AG08396 (cell line): ENCODE results near the gene HIP1R.

Source experiments
- DNase-seq: peaks from one replicate; pipeline ENCODE4 v3.0.0; 2012; ENCODE audit warnings: low spot score, mixed read lengths

HIP1R gene

DNA sequence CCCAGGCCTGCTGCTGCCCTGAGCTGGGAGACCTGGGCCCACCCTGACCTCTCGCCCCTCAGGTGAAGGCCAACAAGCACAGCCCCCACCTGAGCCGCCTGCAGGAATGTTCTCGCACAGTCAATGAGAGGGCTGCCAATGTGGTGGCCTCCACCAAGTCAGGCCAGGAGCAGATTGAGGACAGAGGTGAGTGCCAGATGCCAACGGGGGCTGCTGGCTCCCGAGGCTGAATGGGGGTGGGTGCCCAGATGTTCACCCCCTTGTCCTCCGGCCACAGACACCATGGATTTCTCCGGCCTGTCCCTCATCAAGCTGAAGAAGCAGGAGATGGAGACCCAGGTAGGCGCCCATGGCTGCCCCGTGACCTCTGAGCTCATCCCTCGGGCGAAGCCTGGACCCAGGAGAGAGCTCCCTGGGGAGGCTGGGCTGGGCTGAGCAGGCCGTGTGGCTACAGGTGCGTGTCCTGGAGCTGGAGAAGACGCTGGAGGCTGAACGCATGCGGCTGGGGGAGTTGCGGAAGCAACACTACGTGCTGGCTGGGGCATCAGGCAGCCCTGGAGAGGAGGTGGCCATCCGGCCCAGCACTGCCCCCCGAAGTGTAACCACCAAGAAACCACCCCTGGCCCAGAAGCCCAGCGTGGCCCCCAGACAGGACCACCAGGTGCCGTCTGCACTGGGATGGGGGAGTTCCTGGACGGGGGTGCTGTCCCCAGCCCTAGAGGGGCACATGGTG, 25.8 kb downstream of the HIP1R start:
- no peak for DNase-seq

DNA sequence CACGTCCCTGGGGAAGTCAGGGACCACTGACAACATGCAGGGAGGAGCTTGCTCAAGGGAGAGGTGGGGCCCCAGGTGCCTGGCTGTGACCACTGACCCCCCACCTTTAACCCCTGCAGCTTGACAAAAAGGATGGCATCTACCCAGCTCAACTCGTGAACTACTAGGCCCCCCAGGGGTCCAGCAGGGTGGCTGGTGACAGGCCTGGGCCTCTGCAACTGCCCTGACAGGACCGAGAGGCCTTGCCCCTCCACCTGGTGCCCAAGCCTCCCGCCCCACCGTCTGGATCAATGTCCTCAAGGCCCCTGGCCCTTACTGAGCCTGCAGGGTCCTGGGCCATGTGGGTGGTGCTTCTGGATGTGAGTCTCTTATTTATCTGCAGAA, 26.3 kb downstream of the HIP1R start:
- DNase-seq, result no peak

DNA sequence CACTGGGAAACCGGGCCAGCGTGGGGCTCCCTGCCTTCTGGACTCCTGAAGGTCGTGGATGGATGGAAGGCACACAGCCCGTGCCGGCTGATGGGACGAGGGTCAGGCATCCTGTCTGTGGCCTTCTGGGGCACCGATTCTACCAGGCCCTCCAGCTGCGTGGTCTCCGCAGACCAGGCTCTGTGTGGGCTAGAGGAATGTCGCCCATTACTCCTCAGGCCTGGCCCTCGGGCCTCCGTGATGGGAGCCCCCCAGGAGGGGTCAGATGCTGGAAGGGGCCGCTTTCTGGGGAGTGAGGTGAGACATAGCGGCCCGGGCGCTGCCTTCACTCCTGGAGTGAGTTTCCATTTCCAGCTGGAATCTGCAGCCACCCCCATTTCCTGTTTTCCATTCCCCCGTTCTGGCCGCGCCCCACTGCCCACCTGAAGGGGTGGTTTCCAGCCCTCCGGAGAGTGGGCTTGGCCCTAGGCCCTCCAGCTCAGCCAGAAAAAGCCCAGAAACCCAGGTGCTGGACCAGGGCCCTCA, 26.9 kb downstream of the HIP1R start:
- DNase-seq, result no peak

DNA sequence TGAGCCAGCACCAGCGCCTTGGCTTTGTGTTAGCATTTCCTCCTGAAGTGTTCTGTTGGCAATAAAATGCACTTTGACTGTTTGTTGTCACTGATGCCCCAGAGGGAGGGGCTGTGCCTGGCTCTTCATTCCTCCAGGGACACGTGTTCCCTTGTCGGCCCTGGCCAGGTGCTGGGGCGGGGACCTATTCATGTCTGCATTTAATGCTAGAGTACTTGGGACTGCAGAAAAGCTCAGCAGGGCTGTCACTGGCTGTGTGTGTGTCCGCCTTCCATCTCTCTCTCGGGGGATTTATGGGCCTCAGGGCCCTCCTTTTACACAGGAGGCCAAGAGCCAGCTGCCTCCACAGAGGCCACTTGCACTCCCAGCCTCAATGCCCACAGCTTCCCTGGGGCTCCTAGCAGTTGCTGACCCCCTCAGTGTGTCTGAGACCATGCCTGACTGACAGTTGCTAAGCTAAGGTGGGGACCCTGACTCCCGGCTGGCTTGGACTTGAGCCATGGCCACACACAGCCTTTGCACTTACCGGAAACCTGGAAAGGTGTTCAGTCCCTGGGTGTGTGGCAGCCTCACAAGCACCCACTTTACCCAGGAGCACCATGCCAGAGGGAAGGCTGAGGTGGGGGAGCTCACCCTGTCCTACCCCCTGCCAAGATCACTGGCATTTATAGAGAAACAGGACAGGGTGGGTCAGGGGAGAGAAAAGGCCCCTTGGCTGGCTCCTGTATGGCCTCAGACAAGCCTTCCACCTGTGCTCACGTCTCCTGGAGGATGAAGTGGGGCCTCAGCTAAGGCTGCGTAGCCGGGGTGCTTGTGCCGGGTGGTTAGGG, 27.8 kb downstream of the HIP1R start:
- DNase-seq, result no peak

DNA sequence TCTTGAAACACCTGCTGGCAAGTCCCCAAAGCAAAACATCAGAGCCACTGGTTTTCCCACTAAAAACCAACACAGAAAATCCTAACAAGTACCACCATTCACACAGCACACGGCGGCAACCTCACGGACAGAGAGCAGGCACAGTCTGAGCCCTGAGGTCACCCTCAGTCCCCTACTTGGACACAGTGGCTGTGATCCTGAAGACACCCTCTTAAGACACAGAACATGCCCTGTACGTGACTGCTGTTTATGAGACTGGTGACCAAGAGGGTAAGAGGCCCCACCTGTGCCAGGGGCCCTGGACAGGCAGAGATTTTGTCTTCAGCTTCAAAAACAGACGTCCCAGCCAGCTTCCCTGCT, 29.6 kb downstream of the HIP1R start:
- DNase-seq, result no peak

DNA sequence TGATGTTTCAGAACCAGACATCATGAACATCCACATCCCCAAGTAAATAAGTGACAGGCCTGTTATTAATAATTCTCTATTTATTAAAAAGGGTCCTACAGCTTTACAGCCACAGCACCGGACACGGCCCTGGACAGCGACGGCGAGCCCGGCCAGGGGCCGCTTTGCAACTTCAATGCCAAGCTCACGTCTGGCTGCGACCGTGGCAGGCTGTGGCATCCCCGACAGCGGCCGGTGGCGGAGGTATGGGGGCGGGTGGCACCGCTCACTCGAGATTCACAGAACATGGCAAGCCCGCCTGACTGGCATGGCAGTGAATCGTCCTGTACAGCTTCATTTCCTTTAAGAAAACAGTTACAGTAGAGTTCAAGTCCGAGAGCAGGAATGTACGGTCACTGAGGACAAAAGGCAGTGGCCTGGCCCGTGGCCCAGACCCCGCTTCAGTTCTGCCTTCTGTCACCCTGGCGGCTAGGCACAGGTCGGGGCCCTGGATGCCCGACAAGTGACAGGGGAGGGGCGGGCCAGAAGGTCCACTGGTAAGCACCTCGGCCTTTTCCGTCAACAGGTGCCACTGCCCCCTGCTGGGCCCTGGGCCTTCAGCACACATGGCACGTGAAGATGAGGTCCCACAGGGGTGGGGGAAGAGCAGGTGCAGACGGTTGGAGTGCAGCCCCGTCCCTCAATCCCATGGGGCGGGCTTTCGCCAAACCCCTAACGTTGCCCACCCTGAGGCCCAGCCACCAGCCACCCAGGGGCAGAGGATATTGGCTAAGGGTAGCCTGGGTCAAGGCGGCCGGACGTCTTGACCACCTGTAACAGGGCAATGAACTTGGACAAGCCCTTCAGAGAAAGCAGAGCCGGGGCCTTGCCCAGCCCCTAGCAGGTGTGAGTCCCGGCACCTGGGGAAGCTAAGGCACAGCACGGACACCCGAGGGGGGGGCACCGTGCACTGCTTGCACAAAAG, 30.3 kb downstream of the HIP1R start:
- no peak for DNase-seq

DNA sequence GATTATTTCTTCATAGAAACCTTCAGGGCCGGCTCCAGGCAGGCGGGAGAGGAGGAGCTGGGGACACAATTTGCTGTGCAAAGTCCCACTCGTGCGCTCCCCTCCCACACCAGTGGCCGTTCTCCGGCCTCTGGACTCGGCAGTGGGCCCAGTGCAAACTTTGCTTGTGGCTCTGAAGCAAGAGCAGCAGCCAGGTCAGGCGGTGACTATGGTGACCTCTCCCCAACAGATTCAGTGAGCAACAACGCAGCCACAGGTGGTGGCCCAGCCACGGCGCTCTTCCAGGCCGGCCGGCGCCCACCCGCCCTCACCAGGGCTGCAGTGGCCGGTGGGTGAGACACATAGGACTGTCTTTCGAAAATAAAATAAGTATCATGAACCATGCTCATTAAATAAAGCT, 31.1 kb downstream of the HIP1R start:
- no peak for DNase-seq

DNA sequence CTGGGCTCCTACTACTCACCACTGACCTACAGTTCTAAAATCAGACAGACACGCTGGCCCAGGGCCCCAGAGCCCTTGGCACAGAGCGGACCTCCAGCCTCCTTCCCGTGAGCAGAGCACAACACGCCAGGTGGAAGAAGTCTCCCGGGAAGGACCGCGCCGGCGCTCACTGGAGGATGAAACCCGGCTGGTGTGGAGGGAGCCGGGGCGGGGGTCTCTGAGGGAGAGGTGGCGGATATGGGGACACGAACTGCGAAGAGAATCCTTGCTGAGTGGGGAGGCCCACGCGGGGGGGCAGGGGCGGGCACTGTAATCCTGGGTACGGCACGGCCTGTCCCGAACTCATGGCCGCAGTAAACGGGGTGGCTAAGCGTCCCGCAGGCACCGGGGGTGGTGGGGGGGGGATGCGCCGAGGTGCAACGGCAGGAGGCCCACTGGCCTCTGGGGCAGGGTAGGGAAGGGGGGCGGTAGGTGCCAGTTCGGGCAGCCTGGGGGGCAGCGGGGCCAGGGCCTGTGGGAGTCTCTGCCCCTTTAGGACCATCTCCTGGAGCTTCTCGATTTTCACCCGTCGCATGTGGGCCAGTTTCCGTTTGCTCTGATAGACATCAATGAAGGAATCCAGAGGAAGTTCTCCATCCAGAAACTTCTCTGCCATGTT, 31.8 kb downstream of the HIP1R start:
- DNase-seq, result no peak

DNA sequence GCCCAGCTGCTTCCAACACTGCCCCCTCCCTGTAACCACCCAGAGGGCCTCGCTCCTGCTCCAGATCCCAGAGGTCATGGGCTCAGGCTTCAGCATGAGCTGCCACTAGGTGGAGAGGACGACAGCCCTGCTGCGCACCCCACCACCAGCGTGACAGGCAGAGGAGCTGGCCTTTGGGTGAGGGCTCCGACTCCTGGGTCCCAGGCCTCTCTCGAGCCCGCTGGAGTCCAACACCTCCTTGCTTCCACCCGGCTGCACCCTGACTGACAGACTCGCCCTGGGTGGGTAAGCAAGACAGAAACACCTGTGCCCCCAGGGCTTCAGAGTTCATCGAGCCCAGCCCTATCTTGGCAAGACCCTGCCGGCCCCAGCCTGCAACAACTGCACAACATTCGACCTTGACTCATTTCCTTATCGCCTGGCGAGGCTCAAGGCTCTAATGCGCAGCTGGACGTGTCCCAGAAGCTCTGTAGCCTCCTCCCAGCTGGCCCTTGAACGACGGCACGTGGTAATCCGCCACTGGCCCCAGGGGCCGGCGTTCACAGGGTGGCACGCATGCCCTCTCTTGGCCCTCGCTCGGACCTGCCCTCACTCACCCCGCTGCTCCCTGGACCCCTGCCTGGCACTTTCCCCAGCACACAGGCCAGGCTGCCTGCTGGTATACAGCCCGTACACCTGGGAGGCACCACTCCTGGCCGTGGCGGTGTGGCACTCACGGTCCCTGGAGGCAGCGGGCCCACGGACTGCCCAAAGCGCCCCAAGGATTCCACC, 32.6 kb downstream of the HIP1R start:
- DNase-seq, result no peak

DNA sequence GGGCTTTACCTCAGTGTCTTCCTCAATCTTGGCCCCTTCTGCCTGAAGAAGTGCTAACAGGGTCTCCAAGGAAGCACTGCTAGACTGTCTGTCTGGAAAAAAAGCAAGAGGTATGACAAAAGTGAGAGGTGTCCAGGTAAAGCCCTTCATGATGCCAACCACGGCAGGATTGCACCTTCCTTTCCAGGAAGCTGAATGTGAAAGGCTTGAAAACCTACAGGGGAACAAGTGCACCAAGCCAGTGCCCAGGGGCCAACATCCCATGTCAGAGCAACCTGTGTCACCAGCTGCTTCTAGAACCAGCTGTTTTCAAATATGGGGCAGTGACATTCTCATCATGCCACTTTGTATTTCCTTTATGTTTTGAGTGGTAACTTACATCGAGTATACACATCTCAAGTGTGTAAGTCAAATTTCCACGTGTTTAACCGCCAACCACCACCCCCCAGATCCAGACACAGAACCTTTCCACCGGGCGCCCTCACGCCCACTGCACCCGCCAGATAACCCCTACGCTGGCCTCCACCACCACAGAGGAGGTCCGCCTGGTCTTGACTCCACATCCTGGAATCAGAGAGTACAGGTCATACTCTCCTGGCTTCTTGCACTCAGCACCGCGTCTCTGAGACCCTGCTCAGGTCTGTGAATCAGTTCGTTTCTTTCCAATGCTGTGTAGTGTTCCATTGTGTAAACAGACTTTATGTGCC, 33.4 kb downstream of the HIP1R start:
- no peak for DNase-seq

DNA sequence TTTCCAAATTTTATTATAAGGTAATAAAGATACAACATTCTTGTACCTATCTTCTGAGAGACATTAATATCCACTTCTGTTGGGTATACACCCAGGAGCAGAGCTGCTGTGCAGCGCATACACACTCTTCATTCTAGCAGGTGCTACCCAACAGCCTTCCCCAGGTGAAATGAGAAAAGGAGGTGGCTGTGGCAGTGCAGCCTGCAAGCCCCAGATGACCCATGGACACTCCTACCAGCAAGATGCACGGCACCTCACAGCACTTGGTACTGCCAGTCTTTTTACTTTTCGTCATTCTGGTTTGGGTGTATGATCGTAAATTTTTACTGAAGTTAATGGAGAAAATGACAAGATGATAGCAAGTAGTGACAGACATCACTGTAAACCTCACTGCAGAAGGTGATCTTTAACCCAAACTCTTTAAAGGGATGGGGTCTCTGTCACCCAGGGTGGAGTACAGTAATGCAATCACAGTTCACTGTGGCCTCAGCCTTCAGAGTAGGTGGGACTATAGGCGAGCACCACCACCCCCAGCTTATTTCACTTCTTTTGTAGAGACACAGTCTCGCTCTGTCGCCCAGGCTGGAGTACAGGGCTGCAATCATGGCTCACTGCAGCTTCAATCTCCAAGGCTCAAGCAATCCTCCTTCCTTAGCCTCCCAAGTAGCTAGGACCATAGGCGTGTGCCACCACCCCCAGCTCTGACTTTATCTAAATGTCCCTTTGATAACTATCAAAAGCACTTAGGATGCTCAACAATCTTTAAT, 34.1 kb downstream of the HIP1R start:
- DNase-seq, result no peak

DNA sequence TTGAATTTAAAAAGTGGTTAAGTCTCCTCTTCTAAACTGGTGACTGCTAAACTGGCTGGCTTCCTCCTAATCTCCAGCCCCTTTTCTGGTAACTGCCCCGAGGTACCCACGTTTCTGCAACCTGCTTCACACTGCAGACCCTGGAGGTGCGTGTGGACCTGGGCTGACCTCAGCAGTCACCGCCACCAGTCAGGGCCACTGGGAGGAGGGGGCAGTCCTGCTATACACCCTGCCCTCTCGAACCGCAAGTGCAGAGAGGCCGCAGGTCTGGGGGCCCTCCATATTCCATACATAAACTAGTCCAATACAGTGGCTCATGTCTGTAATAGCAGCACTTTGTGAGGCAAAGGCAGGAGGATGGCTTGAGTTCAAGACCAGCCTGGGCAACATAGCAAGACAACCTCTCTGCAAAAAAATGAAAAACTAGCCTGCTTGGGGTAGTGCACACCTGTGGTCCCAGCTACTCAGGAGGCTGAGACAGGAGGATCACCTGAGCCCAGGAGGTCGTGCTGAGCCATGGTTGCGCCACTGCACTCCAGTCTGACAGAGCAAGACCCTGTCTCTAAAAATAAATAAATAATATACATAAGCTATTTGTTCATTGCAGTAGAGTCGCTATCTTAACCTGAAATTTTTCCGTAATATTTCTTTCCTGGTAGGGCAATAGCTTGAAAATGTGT, 35.0 kb downstream of the HIP1R start:
- DNase-seq, result no peak

DNA sequence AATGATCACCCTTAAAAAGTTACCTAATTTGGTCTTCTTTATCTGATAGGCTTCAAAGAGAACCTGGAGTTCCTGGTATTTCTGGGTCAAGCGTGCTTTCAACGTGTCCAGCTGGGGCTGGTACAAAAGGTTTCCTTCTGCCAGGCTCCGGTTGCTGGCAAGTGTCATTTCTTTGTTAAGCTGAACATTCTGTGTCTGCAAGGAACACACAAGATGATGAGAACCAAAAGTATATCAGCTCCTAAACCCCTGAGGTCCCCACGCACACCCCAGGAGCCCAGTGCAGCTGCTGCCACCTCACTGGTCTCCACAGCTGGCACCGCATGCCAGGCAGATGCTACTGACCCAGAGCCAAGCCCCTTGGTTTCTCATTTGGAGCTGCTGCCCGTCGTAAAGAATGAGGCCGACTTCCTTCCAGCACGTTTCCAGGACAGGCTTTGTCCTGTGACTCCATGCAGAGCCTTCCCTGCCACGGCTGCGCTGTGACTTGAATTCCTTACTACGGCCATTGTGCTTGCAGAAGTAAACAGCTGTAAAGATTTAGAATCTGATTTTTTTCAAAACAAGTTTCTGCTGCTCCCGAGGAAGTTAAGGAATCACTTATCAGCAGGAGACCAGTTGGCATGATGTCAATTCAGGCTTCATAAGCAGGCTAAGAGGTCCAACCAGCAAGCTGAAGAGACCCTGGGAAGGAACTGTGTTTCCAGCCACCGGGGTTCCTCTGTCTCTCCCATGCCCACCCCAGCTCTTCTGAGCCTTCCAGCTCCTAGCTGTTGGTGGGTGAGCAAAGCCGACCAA, 35.8 kb downstream of the HIP1R start:
- DNase-seq, result no peak

DNA sequence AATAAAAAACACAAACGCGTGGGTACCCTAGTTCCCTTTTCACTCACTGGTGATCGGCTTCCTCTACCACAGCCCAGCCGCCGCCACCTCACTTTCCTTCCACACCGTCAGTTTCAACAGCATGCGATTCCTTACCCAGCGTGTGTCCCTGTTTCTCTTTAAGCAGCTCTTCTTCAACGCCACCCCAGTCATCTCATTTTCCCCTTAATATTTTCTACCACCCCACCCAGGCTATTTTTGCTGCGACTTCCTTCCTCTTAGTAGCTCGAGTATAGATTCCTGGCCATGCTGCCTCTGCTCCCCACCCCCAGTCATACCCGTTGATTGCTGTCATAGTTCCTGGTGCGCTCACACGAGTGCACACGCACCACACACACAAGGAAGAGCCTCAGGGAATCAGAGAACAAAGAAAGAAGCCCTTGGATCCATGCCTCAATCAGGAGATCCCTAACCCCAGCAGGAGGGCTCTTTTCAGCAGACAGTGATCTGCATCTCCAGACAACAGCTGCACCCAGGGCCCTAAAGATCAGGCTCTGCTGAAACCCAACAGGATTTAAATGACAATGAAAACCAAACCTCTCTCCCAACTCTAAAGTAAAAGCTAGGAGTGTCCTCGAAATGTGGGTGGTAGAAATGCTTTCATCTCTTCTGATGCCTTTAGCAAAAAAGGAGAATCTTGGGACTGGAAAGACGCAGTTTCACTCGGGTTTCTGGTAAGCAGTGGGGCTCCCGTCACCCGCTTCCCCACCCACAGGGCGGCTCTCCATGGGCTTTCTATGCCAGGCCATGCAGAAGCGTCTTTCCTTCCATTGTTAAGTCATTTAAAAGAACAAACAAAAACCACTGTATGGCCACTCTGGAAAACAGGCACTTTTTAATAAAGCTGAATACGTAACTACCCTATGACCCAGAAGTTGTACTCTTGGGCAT, 36.9 kb downstream of the HIP1R start:
- peak; percentile 81 for DNase-seq

DNA sequence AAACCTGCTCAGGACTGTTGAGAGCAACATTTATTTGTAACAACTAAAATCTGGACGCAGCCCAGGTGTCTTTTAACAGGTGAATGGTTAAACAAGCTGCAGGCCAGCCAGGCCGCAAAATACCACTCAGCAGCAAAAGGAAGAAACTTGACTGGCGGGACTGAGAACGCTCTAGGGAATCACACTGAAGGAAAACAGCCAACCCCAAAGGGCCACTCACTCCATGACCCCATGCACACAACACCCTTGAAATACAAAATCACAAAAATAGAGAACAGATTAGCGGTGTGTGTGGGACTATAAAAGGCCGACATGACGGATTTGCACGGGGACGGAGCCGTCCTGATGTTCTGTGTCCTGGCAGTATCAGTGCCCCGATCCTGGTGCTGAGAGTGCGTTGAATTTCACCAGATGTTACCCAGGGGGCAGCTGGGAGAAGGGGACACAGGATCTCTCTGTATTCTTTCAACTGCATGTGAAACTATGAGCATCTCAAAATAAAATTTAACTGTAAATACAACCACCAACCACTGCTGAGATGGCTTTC, 37.6 kb downstream of the HIP1R start:
- no peak for DNase-seq

DNA sequence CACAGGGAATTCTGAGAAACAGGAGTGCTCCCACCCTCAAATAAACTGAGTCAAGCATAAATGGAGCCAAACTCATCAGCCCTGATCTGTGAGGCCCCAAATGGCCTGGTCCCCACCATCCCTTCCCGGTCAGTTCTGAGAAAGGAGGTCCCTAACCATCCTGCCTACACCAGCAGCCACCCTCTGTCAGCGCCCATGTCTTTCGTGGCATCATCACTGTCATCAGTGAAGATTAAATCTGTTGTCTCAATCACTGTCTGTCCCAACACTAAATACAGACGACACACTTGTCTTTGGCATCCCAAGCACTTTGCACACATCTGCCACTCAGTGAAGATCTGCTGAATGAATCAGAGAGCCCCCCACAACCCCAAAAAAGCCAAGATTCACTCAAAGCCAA, 38.3 kb downstream of the HIP1R start:
- no peak for DNase-seq

DNA sequence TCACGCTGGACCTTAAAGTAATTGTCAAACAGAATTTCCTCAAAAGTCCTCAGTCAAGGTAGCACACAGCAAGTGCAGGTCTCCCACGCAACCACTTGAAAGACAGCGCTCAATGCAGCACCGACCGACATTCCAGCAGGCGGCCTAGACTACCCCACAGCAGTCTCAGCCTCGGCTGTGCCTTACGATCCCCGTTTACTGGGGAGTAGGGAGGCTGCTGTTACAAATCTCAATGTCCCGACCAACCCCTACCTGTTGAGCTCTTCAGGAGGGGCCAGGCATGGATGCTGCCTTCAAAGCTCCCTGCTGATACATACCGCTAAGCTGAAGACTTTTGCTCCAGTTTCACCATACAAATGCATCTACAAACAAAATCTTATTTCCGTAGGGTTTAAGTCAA, 38.8 kb downstream of the HIP1R start:
- no peak for DNase-seq
